Measurements from ENCODE around the gene HSFX1.
"Not testable (repeated sequence)": the region's sequence is repeated elsewhere in the genome, so short reads cannot be mapped to it uniquely, and the experiment has no call there.

The HSFX1 gene

DNA sequence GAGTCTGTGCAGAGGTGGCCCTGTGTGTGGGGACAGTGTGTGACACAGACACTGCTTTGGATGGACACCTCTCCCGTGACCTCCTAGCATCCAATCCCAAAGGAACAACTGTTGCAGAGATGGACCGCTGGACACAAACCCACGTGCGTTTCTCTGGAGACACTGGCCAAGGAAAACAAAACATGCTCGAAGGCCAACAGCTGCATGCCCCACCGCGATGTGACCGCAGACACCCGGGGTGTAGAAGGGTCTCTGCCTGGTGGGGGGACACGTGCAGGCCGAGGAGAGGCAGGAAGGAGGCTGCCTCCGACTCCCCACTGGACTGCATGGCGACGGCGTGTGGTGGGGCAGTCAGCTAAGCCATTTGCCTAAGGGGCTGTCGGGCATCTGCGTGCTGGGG, at the start of gene HSFX1:
TSS of gene HSFX1 (plus strand) at position 301 of the 400 bp plus-strand sequence. CDS start 614 bp downstream, outside the sequence.
- not testable (repeated sequence) for DNase-seq (ENCODE audit: extremely low read depth in 1 of 2, low read depth in 1 of 2)

DNA sequence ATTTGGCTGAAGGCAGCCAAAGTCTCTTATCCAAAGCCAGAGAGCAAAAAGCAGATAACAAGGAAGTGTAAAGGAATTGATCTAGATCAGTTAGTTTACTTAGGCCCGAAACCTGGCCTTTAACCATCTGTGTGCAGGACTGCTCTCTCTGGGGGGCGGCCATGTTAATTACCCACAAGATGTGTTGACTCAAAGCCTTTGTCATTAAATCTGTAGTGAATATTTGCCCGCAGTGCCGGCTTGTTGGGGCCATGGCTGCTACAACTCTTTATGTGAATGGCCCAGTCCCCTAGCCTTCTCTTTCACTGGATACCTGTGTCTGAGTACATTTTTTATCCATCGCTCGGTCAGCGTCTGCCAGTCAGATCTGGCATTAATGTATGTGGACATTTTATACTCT, 46.6 kb upstream of the HSFX1 start:
- DNase-seq (ENCODE audit: extremely low read depth in 1 of 2, low read depth in 1 of 2) = not testable (repeated sequence)

DNA sequence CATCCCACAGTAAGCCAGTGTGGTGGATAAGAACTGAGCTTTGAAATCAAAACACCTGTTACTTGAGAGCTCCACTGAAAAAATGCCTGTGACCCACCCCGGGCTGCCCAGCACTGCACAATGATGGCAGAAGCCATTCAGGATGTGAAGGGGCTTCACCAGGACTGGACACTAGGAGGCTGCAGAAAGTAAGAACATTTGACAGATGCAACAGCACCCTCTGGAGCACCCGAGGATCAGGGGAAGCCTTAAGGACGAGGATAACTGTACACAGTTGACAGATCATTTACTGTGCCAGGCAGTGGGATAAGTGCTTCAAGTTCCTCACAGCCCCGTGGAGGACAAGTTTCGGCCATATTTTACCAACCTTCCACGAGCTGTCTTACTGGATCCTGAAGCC, 31.6 kb upstream of the HSFX1 start:
- DNase-seq (ENCODE audit: extremely low read depth in 1 of 2, low read depth in 1 of 2) = not testable (repeated sequence)

DNA sequence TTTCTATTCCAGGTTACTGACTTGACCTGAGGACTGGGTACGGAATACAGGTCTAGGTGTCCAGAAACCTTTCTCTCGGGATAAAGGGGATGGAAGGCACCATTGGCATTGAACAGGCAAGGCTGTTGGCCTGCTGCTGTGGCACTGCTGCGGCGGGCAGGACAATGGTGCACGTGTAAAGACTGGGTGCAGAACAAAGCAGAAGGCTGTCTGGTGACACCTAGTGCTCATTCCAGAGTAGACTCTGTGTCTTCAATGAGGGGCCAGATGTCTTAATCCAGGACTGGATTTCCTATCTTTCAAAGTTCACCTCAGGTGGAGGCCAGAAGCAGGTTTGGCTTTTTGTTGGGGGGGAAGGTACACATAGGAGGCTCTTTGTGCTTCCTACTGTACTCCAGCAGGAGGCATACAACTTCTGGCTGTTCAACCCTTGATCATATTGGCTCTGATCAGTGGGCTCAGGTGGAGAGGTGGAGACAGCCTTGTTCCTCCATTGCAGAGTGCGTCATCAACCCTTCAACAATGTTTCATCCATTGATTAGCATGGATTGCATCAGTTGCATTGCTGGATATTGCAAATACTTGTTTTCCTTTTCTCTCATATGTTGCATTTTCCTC, 27.4 kb upstream of the HSFX1 start:
- not testable (repeated sequence) for DNase-seq (ENCODE audit: extremely low read depth in 1 of 2, low read depth in 1 of 2)

GRCh38 chrX:149757206-149758067, 16.4 kb upstream of the HSFX1 start:
- no peak for DNase-seq (ENCODE audit: extremely low read depth in 1 of 2, low read depth in 1 of 2)

GRCh38 chrX:149758068-149758714, 15.7 kb upstream of the HSFX1 start:
- DNase-seq (ENCODE audit: extremely low read depth in 1 of 2, low read depth in 1 of 2) = no peak

DNA sequence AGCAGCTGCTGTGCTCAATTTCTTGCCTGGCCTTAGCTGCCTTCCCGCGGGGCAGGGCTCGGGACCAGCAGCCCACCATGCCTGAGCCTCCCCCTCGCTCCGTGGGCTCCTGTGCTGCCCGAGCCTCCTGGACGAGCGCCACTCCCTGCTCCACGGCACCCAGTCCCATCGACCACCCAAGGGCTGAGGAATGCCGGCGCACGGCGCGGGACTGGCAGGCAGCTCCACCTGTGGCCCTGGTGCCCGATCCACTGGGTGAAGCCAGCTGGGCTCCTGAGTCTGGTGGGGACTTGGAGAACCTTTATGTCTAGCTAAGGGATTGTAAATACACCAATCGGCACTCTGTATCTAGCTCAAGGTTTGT, 15.2 kb upstream of the HSFX1 start:
- DNase-seq (ENCODE audit: extremely low read depth in 1 of 2, low read depth in 1 of 2) = not testable (repeated sequence)

- DNase-seq (ENCODE audit: extremely low read depth in 1 of 2, low read depth in 1 of 2) = no peak
Measured at GRCh38 chrX:149759824-149760223, 14.0 kb upstream of the HSFX1 start.

- DNase-seq (ENCODE audit: extremely low read depth in 1 of 2, low read depth in 1 of 2) = no peak
Measured at GRCh38 chrX:149760965-149761364, 12.9 kb upstream of the HSFX1 start.

DNA sequence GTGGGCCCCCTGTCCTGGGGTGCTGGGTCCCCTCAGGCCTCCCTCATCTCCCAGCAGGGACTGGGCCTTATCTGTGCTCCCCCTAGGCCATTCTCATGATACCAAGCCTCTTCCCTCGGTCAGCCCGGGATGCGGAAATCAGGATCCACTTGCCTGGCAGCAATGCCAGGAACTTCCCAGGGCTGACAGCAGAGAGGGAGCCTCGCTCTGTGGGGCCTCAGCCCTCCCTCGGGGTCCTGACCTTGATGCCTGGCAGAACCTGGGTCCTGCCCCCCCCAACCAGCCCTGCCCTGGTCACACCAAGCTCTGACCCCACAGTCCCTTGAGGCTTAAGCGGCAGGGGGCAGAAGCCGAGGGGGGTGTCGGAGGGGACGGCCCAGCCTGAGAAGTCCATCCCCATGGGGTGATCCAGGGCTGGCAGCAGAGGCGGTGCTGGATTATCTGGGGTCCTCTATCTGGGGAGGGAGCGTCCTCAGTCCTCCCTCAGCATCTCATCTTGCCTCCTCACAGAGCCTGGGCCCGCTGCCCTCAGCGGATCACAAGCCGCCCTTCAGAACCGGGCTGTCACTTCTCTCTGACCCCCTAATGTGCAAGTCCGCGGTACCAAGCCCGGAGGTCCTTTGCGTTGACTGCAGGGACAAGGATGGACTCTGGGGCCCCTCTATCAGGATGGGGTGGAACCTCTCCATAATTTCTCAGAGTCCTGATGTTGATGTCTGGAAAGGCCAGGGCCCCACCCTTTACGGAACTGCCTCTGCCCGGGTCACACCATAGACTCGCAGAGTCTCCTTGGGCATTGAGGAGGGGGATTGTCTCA, 11.8 kb upstream of the HSFX1 start:
- not testable (repeated sequence) for DNase-seq (ENCODE audit: extremely low read depth in 1 of 2, low read depth in 1 of 2)

DNA sequence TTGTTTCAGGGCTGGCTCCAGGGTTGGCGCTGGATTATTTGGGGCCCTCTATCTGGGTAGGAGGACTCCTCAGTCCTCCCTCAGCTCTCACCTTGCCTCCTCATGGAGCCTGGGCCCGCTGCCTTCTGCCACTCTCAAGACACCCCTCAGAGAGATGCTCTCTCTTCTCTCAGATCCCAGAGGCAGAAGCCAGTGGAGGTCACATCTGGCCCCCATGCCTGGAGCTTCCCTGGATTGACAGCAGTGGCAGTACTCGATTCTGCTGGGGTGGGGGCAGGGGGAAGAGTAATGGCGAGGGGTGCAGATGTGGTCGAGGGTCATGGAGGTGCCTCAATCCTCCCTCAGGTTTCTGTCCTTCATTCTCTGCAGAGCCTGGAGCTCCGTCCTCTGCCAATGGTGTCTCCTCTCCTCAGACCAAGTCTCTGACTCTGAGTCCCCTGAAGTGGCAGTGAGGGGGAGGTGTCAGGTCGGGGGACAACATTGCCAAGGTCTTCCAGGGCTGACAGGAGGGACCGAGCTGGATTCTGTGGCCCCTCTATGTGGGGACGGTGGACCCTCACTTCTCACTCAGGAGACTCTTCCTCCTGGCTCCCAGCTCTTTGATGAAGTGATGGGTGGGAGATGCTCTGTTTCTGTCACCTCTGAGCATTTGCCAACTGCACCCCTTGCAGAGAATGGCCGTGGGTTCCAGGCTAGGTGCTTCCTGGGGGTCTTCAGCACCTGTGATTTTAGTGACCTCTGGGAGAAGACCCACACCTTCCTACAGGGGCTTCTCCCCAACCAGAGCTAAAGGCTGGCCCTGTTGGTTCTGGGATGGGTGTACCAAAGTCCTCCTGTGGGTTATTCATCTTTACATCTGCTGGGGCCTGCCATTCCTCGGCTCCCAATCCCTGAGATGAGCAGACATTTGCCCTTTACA, 10.9 kb upstream of the HSFX1 start:
- no peak for DNase-seq (ENCODE audit: extremely low read depth in 1 of 2, low read depth in 1 of 2)

GRCh38 chrX:149770344-149770743, 3.5 kb upstream of the HSFX1 start:
- not testable (repeated sequence) for DNase-seq (ENCODE audit: extremely low read depth in 1 of 2, low read depth in 1 of 2)

DNA sequence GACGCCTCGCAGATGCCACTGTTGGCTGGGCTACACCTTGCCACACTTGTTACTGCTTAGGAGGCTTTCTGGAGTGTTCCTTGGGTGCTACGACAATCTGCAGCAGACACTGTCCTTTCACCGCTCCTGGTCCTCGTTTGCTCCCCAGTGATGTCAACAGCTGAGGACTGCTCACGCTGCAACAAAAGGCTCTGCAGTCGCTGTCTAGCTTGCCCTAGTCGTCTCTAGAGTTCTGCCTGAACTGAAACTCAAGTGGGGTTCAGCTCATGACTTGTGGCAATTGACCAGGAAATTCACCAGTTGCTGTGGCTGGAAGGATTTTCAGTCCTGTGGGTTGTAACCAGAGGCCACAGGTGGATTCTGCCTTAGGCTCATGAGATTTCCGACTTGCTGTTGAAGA, 842 bp upstream of the HSFX1 start:
- DNase-seq (ENCODE audit: extremely low read depth in 1 of 2, low read depth in 1 of 2) = not testable (repeated sequence)

DNA sequence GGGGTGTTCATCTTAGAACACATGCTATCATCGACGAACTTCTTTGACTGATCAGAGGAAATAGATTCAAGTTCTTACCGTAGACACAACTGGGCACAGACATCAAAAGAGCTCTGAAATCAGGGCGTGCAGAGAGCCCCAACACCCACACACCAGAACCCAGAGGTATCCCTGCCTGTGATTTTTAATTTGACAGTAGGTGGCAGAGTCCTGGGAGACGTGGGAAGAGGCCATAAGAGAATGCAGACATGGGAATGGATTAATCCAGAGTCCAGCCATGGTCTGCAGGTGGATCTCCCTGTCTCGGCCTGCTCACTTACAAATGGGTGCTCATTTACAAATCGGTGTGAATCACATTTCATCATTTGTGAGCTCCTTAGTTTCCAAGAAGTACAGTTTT, 4.1 kb downstream of the HSFX1 start:
- not testable (repeated sequence) for DNase-seq (ENCODE audit: extremely low read depth in 1 of 2, low read depth in 1 of 2)

DNA sequence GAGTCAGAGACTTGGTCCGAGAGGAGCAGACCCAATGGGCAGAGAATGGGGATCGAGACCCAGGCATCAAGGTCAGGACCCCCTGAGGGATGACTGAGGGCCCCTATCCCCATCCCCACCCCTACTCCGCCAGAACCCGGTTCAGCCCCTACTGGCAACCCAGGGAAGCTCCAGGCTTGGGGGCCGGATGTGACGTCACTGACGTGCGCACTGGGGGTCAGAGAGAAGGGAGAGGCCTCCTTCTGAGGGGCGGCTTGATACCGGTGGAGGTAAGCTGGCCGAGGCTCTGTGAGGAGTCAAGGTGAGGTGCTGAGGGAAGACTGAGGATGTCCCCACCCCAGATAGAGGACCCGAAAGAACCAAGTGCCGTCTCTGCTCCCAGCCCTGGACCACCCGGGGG, 7.9 kb downstream of the HSFX1 start, which contains the start of gene MAGEA9:
TSS of gene MAGEA9 (plus strand) at position 204 of the 400 bp plus-strand sequence. CDS start 4,281 bp downstream, outside the sequence.
- DNase-seq (ENCODE audit: extremely low read depth in 1 of 2, low read depth in 1 of 2) = not testable (repeated sequence)

GRCh38 chrX:149795531-149795930, 21.7 kb downstream of the HSFX1 start:
- not testable (repeated sequence) for DNase-seq (ENCODE audit: extremely low read depth in 1 of 2, low read depth in 1 of 2)

- DNase-seq (ENCODE audit: extremely low read depth in 1 of 2, low read depth in 1 of 2) = no peak
Measured at GRCh38 chrX:149799095-149799714, 25.3 kb downstream of the HSFX1 start.

GRCh38 chrX:149799938-149800337, 26.1 kb downstream of the HSFX1 start:
- DNase-seq (ENCODE audit: extremely low read depth in 1 of 2, low read depth in 1 of 2) = no peak

- no peak for DNase-seq (ENCODE audit: extremely low read depth in 1 of 2, low read depth in 1 of 2)
Measured at GRCh38 chrX:149803458-149804062, 29.7 kb downstream of the HSFX1 start.
